Activated naive CD8-positive, alpha-beta T cell treated with anti-CD3 and anti-CD28 coated beads for 36 hours (primary cell): Measurements from ENCODE around the gene ARL8A. TPM values are rescaled to one million over a fixed set of nuclear protein-coding genes. Genes with fewer than 3 reads are reported as not detected.
"Not testable (repeated sequence)": the region's sequence is repeated elsewhere in the genome, so short reads cannot be mapped to it uniquely, and the experiment has no call there.

Source experiments
- DNase-seq: peaks from one replicate; pipeline ENCODE4 v3.0.0; 2021
- H3K27ac Mint-ChIP-seq: one replicate; pipeline ENCODE4 v1.8.0; 2022; ENCODE audit warnings: mild to moderate bottlenecking, moderate library complexity, mixed read lengths
- H3K27me3 Mint-ChIP-seq: one replicate; pipeline ENCODE4 v1.8.0; 2022; ENCODE audit warnings: mild to moderate bottlenecking, mixed read lengths
- H3K36me3 Mint-ChIP-seq: one replicate; pipeline ENCODE4 v1.8.0; 2021; ENCODE audit warnings: mild to moderate bottlenecking, mixed read lengths
- H3K4me1 Mint-ChIP-seq: one replicate; pipeline ENCODE4 v1.8.0; 2021; ENCODE audit warnings: mixed read lengths
- H3K4me3 Mint-ChIP-seq: one replicate; pipeline ENCODE4 v1.8.0; 2022; ENCODE audit warnings: mild to moderate bottlenecking, moderate library complexity, mixed read lengths
- H3K9me3 Mint-ChIP-seq: one replicate; pipeline ENCODE4 v1.8.0; 2022; ENCODE audit warnings: mixed read lengths
- total RNA-seq, 2 experiments: library from RNA; stranded (reverse); gene quantifications; one replicate each; pipeline ENCODE4 v1.2.3, GENCODE V29; 2021

ARL8A gene
- total RNA-seq, 2 experiments from 2014 or later, result 23.4 to 27.8 TPM

DNA sequence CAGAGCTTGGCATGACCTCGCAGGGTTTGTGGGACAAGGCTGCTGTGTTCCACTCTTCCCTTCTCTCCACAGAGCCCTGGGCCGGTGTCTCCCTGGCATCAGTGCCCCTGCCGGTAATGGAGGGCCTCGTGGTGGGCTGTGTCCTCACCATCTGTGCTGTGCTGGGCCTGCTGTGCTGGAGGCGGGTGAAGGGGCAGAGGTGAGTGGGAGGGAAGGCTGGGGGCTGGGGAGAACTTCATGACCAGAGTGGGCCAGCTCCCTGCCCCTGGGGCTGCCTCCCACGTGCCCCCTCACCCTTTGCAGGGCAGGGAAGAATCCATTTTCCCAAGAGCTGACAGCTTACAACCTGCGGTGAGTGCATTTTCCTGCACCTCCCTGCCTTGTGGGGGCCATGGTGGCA is 37.0 kb upstream of the ARL8A start:
- DNase-seq, result no peak
- Mint-ChIP-seq H3K4me1 (peaks cover 10% of the 10 kb centered on the region), H3K9me3 (no peaks in the 10 kb centered on the region), H3K27ac (no peak overlapping the region), H3K4me3 (no peak overlapping the region), H3K36me3 (no peaks in the 10 kb centered on the region), H3K27me3 (no peaks in the 10 kb centered on the region)

DNA sequence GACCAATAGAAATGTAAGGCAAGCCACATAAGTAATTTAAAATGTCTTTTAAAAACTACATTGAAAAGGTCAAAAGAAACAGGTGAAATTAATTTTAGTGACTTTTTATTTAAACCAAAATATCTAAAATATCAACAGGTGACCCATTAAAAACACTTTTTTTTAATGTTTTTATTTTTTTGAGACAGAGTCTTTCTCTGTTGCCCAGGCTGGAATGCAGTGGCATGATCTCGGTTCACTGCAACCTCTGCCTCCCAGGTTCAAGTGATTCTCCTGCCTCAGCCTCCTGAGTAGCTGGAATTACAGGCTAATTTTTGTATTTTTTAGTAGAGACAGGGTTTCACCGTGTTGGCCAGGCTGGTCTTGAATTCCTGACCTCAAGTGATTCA is 36.2 kb upstream of the ARL8A start:
- not testable (repeated sequence) for H3K36me3 Mint-ChIP-seq, H3K9me3 Mint-ChIP-seq, H3K27me3 Mint-ChIP-seq, DNase-seq, H3K27ac Mint-ChIP-seq, H3K4me3 Mint-ChIP-seq
- peaks cover 10% of the 10 kb centered on the region for H3K4me1 Mint-ChIP-seq

DNA sequence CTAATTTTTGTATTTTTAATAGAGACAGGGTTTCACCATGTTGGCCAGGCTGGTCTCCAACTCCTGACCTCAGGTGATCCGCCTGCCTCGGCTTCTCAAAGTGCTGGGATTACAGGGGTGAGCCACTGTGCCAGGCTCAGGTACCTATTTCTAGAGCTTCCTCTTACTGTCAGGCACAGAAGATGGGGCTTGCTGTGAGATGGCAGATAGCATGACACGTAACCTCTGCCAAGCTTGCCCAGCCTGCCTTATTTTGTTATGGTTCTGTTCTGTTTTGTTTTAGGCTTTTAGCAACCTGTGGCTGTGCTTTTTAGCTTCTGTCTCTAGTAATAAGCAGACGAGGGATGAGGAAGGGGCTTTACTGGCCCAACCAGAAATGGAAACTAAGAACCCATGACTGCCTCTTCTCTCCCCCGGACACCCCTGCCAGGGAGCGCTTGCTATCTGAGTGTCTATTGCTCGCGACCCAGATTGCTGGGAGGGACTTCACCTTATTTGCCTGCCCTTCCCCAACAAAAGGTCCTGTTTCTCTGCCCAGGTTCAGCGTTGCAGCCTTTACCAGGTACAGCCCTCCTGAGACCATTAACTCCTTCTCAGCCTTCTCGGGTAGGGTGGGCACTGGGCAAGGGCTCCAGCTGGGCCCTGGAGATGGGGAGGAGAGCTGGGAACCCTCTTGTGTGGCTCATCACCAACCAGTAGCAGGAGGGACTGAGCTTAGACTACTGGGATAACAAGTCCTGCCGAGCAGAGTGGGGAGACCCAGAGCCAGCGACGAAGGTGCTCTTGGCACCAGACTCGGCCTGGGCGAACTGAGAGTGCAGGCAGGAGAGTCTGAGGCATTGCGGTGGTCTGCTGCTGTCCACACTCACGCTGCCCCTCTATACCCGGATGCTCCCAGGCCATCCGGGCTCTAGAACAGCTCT is 35.6 kb upstream of the ARL8A start:
- no peak overlapping the region for H3K27ac Mint-ChIP-seq
- H3K4me3 Mint-ChIP-seq, result no peak overlapping the region
- no peaks in the 10 kb centered on the region for H3K9me3 Mint-ChIP-seq
- H3K4me1 Mint-ChIP-seq, result peaks cover 10% of the 10 kb centered on the region
- H3K27me3 Mint-ChIP-seq, result no peaks in the 10 kb centered on the region
- no peak for DNase-seq
- H3K36me3 Mint-ChIP-seq, result no peaks in the 10 kb centered on the region

DNA sequence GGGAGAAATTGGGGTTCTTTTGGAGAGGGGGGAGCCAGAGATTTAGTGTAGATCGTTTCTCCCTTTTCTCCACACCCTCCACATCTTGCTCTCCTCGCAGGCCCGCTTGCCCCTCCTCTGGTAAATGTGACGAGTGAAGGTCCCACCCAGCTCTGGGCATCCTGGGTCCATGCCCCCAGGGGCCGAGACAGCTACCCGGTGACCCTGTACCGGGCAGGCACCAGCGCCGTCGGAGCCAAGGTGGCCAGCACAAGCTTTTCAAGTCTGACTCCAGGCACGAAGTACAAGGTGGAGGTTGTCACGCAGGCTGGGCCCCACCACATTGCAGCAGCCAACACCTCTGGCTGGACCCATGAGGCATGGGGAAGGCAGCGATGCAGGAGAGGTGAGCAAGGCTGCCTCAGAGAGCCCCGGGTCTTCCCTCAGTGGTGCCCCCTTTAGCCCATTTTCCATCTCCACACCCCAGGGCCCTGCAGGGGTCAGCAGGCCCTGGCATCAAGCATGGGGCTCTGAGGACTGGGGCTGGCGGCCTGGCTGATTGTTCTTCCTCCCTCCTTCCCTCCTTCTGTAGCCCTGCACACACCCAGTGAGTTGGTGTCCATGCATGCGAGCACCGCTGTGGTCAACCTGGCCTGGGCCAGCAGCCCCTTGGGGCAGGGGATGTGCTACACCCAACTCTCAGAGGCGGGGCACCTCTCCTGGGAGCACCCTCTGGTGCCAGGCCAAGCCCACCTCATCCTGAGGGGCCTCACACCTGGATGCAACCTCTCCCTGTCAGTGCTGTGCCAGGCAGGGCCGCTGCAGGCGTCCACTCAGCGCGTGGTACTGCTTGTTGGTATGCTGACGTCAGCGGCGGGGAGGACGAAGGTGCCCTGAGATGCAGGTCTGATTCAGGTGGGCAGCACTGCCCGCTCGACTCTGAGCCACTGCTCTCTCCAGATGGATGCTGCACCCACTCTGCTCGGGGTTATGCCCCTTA is 32.7 kb upstream of the ARL8A start:
- Mint-ChIP-seq H3K4me3 (no peak overlapping the region), H3K4me1 (no peaks in the 10 kb centered on the region), H3K9me3 (no peaks in the 10 kb centered on the region), H3K27me3 (no peaks in the 10 kb centered on the region), H3K27ac (no peak overlapping the region), H3K36me3 (no peaks in the 10 kb centered on the region)
- DNase-seq, result no peak

DNA sequence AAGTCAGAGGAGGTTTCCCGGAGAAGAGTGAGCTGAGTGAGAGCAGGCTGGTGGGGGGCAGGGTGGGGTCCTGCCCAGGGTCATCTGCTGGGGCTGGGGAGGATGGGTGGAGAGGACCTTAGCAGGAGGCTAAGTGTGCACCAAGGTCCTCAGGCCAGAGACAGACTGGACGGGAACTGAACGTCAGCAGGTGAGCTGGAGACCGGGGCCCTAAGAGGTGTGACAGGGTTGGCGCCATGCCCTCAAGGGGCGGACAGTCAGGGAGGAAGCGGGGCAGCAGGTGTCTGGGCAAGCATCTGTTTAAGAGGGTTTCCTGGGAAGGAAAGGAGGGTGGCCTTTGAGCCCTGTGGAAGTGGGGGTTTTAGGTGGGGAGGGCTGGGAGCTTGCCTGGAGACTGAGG is 29.5 kb upstream of the ARL8A start:
- Mint-ChIP-seq H3K4me1 (peaks cover 3% of the 10 kb centered on the region), H3K27me3 (no peaks in the 10 kb centered on the region), H3K9me3 (no peaks in the 10 kb centered on the region), H3K27ac (no peak overlapping the region), H3K36me3 (no peaks in the 10 kb centered on the region), H3K4me3 (no peak overlapping the region)
- DNase-seq, result no peak

DNA sequence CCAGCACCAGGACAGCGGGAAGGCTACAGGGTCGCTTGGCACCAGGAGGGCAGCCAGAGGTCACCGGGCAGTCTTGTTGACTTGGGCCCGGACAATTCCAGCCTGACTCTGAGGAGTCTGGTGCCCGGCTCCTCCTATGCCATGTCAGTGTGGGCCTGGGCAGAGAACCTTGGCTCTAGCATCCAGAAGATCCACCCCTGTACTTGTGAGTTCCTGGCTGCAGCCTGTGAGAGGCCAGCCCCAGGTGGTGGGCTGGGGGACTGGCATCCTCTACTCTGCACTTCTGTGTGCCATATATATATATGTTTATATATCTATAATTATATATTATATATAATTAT is 27.4 kb upstream of the ARL8A start:
- Mint-ChIP-seq H3K36me3 (no peaks in the 10 kb centered on the region), H3K4me3 (no peak overlapping the region), H3K27me3 (no peaks in the 10 kb centered on the region), H3K4me1 (peaks cover 3% of the 10 kb centered on the region), H3K9me3 (no peaks in the 10 kb centered on the region), H3K27ac (no peak overlapping the region)
- DNase-seq, result no peak

DNA sequence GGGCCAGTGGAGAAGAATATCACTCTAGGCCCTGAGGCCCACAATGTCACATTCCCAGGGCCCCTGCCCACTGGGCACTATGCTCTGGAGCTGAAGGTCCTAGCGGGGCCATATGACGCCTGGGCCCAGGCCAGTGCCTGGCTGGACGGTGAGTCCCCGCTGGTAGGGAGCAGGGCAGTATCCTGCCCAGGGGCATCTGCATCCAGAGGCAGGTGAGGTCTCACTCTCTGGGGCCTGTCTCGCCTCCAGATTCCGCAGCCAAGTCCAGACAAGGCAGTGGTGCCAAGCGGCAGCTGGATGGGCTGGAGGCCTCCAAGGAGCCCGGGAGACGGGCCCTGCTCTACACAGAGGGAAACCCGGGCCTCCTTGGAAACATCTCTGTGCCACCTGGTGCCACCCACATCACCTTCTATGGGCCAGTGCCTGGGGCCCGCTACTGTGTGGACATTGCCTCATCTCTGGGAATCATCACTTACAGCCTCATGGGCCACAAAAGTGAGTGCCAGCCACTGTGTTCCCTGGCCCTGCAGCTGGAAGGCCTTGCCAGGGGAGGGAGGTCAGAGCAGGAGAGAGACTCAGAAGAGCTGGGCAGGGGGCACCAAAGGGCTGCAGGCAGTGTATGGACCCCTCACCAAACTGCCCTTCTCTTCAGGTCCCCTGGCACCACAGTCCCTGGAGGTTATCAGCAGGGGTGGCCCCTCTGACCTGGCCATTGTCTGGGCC is 26.9 kb upstream of the ARL8A start:
- H3K27ac Mint-ChIP-seq, result no peak overlapping the region
- no peaks in the 10 kb centered on the region for H3K36me3 Mint-ChIP-seq
- peaks cover 7% of the 10 kb centered on the region for H3K4me1 Mint-ChIP-seq
- H3K9me3 Mint-ChIP-seq, result no peaks in the 10 kb centered on the region
- H3K27me3 Mint-ChIP-seq, result no peaks in the 10 kb centered on the region
- no peak overlapping the region for H3K4me3 Mint-ChIP-seq
- DNase-seq, result no peak

DNA sequence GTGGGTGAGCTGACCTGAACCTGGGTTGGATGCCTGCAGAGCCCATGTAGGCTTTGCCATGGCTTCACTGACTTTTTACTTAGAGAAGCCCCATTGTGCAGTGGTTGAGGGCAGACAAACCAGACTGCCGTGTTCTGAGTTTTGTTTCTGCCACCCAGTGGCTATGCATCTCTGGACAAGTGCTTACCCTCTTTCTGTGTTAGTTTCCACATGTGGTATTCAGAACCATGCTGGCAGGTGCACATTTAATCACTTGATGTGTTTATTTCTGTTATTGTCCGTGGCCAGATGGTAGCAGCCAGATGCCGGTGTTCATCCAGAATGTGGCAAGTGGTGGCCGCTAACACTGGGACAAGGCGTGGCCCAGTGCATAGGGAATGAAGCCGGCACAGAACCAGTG is 26.2 kb upstream of the ARL8A start:
- Mint-ChIP-seq H3K27ac (no peak overlapping the region), H3K4me1 (peaks cover 14% of the 10 kb centered on the region), H3K4me3 (no peak overlapping the region), H3K9me3 (no peaks in the 10 kb centered on the region), H3K27me3 (no peaks in the 10 kb centered on the region), H3K36me3 (no peaks in the 10 kb centered on the region)
- DNase-seq, result no peak

DNA sequence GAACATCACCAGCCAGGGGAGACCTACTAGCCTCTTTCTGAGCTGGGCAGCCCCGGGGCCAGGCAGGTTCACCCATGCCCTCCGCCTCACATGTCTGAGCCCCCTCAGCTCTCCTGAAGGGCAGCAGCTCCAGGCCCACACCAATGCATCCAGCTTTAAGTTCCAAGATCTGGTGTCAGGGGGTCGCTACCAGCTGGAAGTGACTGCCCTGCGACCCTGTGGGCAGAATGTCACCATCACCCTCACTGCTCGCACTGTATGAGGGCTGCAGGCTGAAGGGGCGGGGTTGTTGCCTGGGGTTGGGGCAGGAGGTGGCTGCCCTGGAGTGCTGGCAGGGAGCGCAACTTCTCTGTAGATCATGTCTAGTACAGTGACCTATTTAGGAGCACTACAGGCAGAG is 24.3 kb upstream of the ARL8A start:
- no peaks in the 10 kb centered on the region for H3K27me3 Mint-ChIP-seq
- H3K27ac Mint-ChIP-seq, result no peak overlapping the region

DNA sequence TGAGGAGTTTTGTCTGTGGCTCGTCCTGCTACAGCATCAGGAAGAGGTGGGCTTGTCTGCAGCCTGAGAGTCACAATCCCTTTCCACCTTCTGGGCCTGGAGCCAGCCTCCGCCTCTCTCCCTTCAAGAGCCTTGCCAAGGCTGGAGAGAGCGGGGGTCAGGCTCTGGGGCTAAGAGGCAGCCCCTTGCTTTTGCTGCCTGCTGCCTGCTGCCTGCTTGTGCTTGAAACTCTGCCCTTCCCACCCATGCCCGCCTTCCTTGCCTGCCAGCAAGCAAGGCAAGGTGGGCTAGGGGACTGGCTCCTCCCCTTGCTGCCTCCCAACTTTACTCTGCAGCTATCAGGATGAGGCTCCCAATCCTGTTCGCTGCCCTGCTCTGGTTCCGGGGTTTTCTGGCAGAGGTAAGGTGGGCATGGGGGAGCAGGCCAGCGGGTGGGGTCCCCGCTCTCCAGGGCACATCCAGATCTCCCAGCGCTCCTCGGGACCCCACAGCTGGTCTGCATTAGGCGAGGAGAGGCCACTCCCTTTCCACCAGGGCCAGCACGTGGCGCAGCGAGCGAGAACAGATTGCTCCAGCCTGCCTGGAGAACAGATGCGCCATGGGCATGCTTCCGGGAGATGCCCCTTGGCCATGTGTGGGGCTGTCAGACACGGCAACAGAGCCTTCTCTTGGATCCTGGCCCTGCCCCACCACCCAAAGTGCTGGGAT is 23.3 kb upstream of the ARL8A start:
- Mint-ChIP-seq H3K27me3 (no peaks in the 10 kb centered on the region), H3K36me3 (no peaks in the 10 kb centered on the region), H3K27ac (no peak overlapping the region), H3K4me3 (no peak overlapping the region), H3K4me1 (peaks cover 40% of the 10 kb centered on the region), H3K9me3 (no peaks in the 10 kb centered on the region)
- DNase-seq, result no peak

More for the DNA sequence above, 24.3 kb upstream of the ARL8A start:
- DNase-seq, result no peak
- H3K36me3 Mint-ChIP-seq, result no peaks in the 10 kb centered on the region
- H3K9me3 Mint-ChIP-seq, result no peaks in the 10 kb centered on the region
- H3K4me1 Mint-ChIP-seq, result peaks cover 31% of the 10 kb centered on the region
- H3K4me3 Mint-ChIP-seq, result no peak overlapping the region

DNA sequence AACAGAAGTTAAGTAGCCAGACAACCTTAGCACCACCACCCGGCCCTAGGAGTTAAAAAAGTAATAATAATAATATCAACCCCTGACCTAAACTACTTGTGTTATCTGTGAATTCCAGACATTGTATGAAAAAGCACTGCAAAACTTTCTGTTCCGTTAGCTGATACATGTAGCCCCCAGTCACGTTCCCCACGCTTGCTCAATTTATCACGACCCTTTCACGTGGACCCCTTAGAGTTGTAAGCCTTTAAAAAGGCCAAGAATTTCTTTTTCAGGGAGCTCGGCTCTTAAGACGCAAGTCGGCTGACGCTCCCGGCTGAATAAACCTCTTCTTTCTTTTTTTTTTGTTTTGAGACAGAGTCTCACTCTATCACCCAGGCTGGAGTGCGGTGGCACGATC is 22.5 kb upstream of the ARL8A start:
- not testable (repeated sequence) for H3K4me3 Mint-ChIP-seq, H3K9me3 Mint-ChIP-seq, H3K36me3 Mint-ChIP-seq, DNase-seq, H3K27me3 Mint-ChIP-seq, H3K27ac Mint-ChIP-seq
- peaks cover 48% of the 10 kb centered on the region for H3K4me1 Mint-ChIP-seq

DNA sequence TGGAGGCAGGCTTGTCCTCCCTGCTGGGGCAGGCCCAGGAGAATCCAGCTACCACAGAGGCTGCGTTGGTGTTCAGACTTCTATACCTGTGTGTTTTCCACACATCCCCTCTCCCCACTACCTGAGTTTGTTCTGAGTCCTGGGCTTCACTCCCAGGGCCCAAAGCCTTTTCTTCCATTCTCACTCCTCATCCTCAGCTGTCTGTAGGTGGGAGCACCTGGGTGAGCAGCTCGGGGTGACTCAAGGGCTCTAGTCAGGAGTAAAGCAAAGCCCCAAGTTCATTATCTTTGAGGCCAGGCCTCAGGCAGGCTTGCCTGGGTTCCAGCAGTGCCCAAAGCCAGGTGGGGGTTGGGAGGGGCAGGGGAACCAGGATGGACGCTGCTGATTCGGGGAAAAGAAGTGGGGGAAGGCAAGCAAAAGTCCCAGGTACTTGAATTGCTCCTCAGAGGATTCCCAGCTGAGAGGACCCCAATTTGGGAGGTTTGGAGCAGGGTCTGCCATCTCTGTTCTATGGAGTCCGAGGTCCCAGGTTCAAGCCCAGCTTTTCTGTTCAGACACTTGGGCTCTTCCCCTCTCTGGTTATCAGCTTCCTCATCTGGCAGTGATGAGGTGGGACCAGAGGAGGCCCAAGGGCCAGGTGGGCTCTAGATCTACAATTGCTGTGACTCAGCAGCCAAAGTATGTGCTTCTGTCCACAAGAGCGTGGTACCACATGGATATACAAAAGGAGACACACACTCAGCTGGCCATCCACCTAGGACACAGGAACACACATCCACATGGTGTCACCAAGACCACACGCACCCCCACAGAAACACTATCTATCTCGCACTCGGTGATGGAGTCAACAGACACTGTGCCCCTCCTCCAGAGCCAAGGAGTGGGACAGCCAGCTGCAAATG is 21.7 kb upstream of the ARL8A start:
- Mint-ChIP-seq H3K27me3 (no peaks in the 10 kb centered on the region), H3K36me3 (no peaks in the 10 kb centered on the region), H3K9me3 (no peaks in the 10 kb centered on the region), H3K4me1 (peaks cover 54% of the 10 kb centered on the region), H3K27ac (peak overlapping the region; percentile 99), H3K4me3 (peak overlapping the region; percentile 79)
- no peak for DNase-seq

DNA sequence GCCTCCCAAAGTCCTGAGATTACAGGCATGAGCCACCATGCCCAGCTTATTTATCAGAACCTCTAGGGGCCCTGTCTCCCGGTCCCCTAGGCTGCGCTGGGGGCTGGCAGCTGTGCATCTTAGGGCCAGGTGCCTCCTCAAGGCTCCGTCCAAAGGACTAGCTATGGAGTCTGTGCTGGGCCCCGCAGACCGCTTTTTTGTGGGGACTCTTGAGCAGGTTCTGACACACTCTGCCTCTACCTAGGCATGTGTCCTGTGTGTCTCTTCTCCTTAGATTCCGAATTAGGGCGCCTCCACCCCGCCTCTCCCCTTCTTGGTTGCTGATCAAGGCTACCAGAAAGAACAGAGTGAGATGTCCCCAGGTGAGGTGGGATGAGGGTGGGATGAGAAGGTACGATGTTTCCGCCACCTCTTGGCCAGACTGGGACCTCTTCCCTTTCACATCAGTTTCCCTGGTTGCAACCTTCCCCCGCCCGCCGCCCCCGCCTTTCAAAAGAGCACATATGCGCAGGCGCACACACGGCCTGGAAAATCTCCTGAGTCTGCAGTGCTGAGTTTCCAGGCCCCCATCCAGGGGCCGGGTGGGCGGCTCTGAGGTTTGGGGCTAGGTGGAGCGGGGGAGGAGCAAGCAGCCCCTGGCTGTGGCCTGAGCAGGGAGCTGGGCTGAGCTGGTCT is 20.9 kb upstream of the ARL8A start:
- H3K4me1 Mint-ChIP-seq, result peaks cover 61% of the 10 kb centered on the region
- peak; percentile 65 for DNase-seq
- peaks cover under 1% of the 10 kb centered on the region for H3K36me3 Mint-ChIP-seq
- H3K4me3 Mint-ChIP-seq, result peak overlapping the region; percentile 79
- no peaks in the 10 kb centered on the region for H3K9me3 Mint-ChIP-seq
- H3K27me3 Mint-ChIP-seq, result no peaks in the 10 kb centered on the region
- H3K27ac Mint-ChIP-seq, result peak overlapping the region; percentile 99
